Upper lobe of right lung (tissue), 1 donor: ENCODE measurements around the gene AGPAT3. TPM values are rescaled to one million over a fixed set of nuclear protein-coding genes. Genes with fewer than 3 reads are reported as not detected.

Source experiments
- ATAC-seq: fragments of 200-7000 bp; cut with Tn5 transposase; one replicate; pipeline ENCODE4 v1.9.1; 2020; ENCODE audit warnings: mild to moderate bottlenecking, moderate library complexity
- DNase-seq: peaks from one replicate; pipeline ENCODE4 v3.0.0-alpha.2; 2020
- H3K27ac ChIP-seq: fragments of 200-600 bp; one replicate; pipeline ENCODE4 v1.8.0; 2022
- H3K27me3 ChIP-seq: fragments of 200-600 bp; one replicate; pipeline ENCODE4 v1.8.0; 2022; ENCODE audit warnings: mild to moderate bottlenecking
- H3K36me3 ChIP-seq: fragments of 200-600 bp; one replicate; pipeline ENCODE4 v1.8.0; 2022
- H3K4me1 ChIP-seq: fragments of 200-600 bp; one replicate; pipeline ENCODE4 v1.8.0; 2022
- H3K4me3 ChIP-seq: fragments of 200-600 bp; one replicate; pipeline ENCODE4 v1.8.0; 2022; ENCODE audit warnings: mild to moderate bottlenecking
- H3K9me3 ChIP-seq: fragments of 200-600 bp; one replicate; pipeline ENCODE4 v1.8.0; 2022
- intact Hi-C: fragments of 100-400 bp; cut with DNase I; formaldehyde crosslinking; loops from one replicate; pipeline ENCODE4 v1.11.0; 2022
- total RNA-seq: library from RNA; stranded (reverse); fragmentation: NEBNext Ultra II Directional; extraction: Animal tissue kit (Norgen Biotek cat#: 25700); gene quantifications from one replicate; pipeline ENCODE4 v1.2.1, GENCODE V29; 2021
- TF ChIP-seq, protein P1 (sequence below): fragments of 200-600 bp; IDR thresholded peaks from one replicate; pipeline ENCODE4 v1.8.0; 2022; ENCODE audit warnings: antibody characterized with exemption
- donor health status: DM: no; HTN: yes; CAD: no; lungs with severe emphysema.

The AGPAT3 gene
- total RNA-seq, 1 donor from 2014 or later, result 86.0 TPM

DNA sequence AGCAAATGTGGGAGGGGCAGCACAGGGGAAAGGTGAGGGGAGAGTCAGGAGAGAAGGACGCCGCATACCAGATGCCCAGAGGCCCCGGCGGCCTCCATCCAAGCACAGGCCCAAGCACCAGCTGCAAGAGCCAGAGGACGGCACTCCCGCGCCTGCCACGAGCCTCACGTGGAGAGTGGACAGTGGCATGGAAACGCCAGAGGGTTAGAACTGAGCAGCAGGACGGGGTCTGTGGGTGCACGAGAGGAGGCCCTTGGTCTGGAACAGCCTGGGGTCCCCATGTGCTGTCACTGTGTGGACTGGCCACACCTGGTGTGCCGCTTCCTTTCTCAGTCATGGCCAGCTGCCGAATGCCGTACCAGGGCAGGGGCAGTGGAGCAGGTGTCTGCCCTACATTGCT lies 68.7 kb downstream of the AGPAT3 start:
- Histone ChIP-seq H3K36me3 (no peaks in the 10 kb centered on the region), H3K27ac (no peak overlapping the region), H3K9me3 (no peaks in the 10 kb centered on the region), H3K4me3 (no peak overlapping the region), H3K4me1 (peaks cover 24% of the 10 kb centered on the region), H3K27me3 (no peaks in the 10 kb centered on the region)
- DNase-seq, result no peak
- TF ChIP-seq, protein P1, sequence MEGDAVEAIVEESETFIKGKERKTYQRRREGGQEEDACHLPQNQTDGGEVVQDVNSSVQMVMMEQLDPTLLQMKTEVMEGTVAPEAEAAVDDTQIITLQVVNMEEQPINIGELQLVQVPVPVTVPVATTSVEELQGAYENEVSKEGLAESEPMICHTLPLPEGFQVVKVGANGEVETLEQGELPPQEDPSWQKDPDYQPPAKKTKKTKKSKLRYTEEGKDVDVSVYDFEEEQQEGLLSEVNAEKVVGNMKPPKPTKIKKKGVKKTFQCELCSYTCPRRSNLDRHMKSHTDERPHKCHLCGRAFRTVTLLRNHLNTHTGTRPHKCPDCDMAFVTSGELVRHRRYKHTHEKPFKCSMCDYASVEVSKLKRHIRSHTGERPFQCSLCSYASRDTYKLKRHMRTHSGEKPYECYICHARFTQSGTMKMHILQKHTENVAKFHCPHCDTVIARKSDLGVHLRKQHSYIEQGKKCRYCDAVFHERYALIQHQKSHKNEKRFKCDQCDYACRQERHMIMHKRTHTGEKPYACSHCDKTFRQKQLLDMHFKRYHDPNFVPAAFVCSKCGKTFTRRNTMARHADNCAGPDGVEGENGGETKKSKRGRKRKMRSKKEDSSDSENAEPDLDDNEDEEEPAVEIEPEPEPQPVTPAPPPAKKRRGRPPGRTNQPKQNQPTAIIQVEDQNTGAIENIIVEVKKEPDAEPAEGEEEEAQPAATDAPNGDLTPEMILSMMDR, result no peak
- intact Hi-C loops, result no loop called here
- no peak for ATAC-seq

DNA sequence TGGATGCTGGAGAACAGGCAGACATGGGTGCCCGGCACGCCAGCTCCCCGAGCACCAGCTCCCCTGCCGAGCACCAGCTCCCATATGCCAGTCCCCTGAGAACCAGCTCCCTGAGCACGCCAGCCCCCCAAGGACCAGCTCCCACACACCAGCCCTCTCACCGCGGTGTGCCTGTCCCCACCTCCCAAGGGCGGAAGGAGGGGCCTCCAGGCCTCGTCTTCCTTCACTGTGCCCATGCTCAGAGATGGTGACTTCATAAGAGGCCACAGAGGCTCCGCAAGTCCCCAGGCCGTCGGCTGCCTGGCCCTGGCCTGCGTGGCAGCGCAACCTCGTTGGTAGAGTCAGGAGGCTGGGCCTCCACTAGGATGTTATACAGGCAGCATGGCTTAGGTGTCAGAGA lies 69.1 kb downstream of the AGPAT3 start:
- Histone ChIP-seq H3K9me3 (no peaks in the 10 kb centered on the region), H3K4me1 (peaks cover 28% of the 10 kb centered on the region)
- no peak for DNase-seq

DNA sequence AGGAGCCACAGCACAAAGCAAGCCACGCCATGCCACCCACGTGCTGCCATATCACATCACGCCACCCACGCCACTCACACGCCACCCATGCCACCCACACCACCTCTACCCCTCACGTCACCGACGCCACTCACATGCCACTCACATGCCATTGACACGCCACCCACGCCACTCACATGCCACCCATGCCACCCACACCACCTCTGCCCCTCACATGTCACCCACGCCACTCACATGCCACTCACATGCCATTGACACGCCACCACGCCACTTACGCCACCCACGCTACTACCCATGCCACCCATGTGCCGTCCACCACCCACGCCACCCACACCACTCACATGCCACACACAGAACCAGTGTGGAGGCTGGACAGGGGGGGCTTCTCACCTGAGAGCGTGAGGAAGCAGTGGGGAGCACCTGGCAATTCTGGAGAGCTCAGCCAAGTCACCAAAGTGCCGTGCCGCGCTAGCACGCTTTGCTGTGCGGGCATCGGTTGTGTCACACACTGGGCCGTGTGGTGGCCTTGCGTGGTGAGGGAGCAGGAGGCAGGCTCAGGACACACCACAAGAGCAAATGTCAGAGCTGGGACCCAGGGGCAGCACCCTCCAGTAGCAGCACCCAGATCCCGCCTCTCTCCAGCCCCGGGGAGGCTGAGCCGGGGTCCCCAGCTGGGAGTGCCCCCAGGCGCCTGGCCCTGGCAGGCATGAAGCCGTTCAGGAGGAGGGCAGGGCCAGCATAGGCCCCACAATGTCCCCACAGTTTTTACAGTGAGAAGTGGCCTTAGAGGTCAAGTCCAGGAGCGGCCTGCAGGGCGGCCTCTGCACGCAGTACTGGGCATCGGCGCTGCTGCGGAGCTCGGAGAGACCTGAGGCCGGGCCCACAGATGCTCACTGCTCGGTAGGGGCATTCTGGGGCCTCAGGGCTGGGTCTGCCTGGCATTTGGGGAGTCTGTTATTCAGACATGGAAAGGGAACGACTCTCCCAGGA lies 70.0 kb downstream of the AGPAT3 start:
- H3K4me1 ChIP-seq, result peaks cover 30% of the 10 kb centered on the region
- H3K4me3 ChIP-seq, result no peak overlapping the region
- no peaks in the 10 kb centered on the region for H3K9me3 ChIP-seq
- DNase-seq (no peak), ATAC-seq (no peak)
- no peaks in the 10 kb centered on the region for H3K27me3 ChIP-seq
- intact Hi-C loops, result no loop called here
- H3K27ac ChIP-seq, result no peak overlapping the region
- H3K36me3 ChIP-seq, result no peaks in the 10 kb centered on the region
- TF ChIP-seq, protein P1, result no peak

More for the DNA sequence above, 69.1 kb downstream of the AGPAT3 start:
- no peak overlapping the region for H3K27ac ChIP-seq
- intact Hi-C loops, result no loop called here
- TF ChIP-seq, protein P1, result no peak
- no peak overlapping the region for H3K4me3 ChIP-seq
- ATAC-seq, result no peak
- H3K27me3 ChIP-seq, result no peaks in the 10 kb centered on the region
- no peaks in the 10 kb centered on the region for H3K36me3 ChIP-seq

DNA sequence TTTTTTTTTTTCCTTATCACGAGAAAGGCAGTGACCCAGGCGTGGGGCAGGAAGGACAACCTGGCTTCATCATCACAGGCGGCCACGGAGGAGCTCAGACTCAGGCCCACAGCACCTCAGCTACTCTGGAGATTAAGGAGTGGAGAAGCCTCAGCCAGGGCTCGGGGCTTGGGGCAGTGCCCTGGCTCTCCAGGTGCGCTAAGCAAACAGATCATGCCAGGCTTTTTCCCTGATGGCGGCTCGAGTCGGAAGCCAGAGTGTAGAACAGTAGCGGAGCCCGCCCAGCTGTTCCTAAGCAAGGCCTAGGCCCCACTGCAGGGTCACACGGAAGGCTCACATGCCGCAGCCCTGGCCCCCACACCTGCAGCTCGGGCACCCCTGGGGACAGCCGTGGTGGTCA lies 70.7 kb downstream of the AGPAT3 start:
- H3K4me3 ChIP-seq, result no peak overlapping the region
- intact Hi-C loops, result no loop called here
- no peaks in the 10 kb centered on the region for H3K9me3 ChIP-seq
- no peak overlapping the region for H3K27ac ChIP-seq
- no peaks in the 10 kb centered on the region for H3K27me3 ChIP-seq
- TF ChIP-seq, protein P1, result no peak
- H3K36me3 ChIP-seq, result no peaks in the 10 kb centered on the region
- H3K4me1 ChIP-seq, result peaks cover 30% of the 10 kb centered on the region
- ATAC-seq (peak; percentile 28), DNase-seq (no peak)

DNA sequence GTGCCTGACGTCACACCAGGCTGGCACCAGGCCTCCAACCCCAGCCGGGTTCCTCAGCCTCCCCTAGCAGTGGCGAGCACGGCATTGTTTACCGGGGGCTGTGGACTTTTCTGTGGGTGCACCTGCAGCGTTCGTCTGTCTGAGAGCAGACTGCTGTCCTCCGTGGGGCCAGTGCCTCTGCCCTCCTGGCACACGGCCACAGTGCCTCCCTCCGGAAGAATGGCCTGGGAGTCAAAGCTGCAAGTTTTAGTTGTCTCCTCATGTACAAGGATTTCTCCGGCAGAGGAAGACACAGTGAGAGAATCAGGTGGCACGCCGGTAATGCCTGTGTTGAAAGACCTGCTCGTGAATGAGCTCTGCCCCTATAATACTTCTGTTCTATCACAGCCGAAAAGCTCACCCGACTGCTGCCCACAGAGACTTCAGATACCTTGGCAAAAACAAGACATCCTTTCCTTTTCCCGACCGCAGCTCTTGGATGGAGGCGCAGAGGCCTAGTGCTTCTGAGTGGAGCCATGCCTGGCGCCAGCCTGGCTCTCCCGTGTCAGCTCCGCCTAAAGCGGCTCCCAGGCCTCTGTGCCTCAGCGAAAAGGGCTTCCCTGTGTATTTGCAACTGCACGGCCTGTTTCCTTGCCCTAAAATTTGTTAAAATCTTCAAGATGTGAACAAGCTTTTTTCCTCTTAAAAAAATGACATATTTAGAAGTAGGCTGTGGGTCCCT lies 71.4 kb downstream of the AGPAT3 start:
- Histone ChIP-seq H3K36me3 (no peaks in the 10 kb centered on the region), H3K27ac (peak overlapping the region; percentile 51), H3K9me3 (no peaks in the 10 kb centered on the region), H3K27me3 (no peaks in the 10 kb centered on the region), H3K4me3 (no peak overlapping the region), H3K4me1 (peaks cover 30% of the 10 kb centered on the region)
- no peak for ATAC-seq
- intact Hi-C loops, result no loop called here
- TF ChIP-seq, protein P1, result no peak
- no peak for DNase-seq
